A673 (cell line): ENCODE measurements around the gene ZNF425.

Source experiments
- CTCF ChIP-seq: fragments of 300-800, 200-600 bp; sonication (generic); conservative IDR thresholded peaks from 2 replicates; pipeline ENCODE4 v1.5.1; 2017; ENCODE audit warnings: low read depth, mild to moderate bottlenecking, antibody characterized with exemption, low read length, moderate library complexity, mixed read lengths
- EZH2 ChIP-seq: fragments of 200-600 bp; sonication (generic); IDR thresholded peaks from 2 replicates; pipeline ENCODE4 v1.6.1; 2017; ENCODE audit warnings: borderline replicate concordance, low read depth, mild to moderate bottlenecking, mixed read lengths, antibody characterized with exemption, low read length; ENCODE audit not compliant: poor library complexity, severe bottlenecking

GRCh38 chr7:149147752-149148653 is 21.9 kb upstream of the ZNF425 start:
- TF ChIP-seq EZH2 = no peak
- TF ChIP-seq CTCF = no peak
